Lower lobe of right lung (tissue), 2 donors: ENCODE data around the gene EDN1. TPM values are rescaled to one million over a fixed set of nuclear protein-coding genes. Genes with fewer than 3 reads are reported as not detected.

Source experiments
- ATAC-seq, 2 donors: fragments of 200-7000 bp; cut with Tn5 transposase; one replicate each; pipeline ENCODE4 v1.9.1; 2020 to 2022; ENCODE audit warnings: mild to moderate bottlenecking in 2 of 2, moderate library complexity in 2 of 2
- DNase-seq: peaks from one replicate; pipeline ENCODE4 v3.0.0-alpha.2; 2020
- H3K27ac ChIP-seq: fragments of 200-600 bp; one replicate; pipeline ENCODE4 v1.8.0; 2022
- H3K27me3 ChIP-seq: fragments of 200-600 bp; one replicate; pipeline ENCODE4 v1.8.0; 2022; ENCODE audit warnings: low read depth
- H3K36me3 ChIP-seq: fragments of 200-600 bp; one replicate; pipeline ENCODE4 v1.8.0; 2022; ENCODE audit warnings: mild to moderate bottlenecking
- H3K4me1 ChIP-seq: fragments of 200-600 bp; one replicate; pipeline ENCODE4 v1.8.0; 2022
- H3K4me3 ChIP-seq: fragments of 200-600 bp; one replicate; pipeline ENCODE4 v1.8.0; 2022; ENCODE audit warnings: mild to moderate bottlenecking
- H3K9me3 ChIP-seq: fragments of 200-600 bp; one replicate; pipeline ENCODE4 v1.8.0; 2022
- intact Hi-C: fragments of 100-400 bp; cut with DNase I; formaldehyde crosslinking; loops from one replicate; pipeline ENCODE4 v1.11.0; 2022
- total RNA-seq: library from RNA; stranded (reverse); fragmentation: NEBNext Ultra II Directional; extraction: Animal tissue kit (Norgen Biotek cat#: 25700); gene quantifications from one replicate; pipeline ENCODE4 v1.2.1, GENCODE V29; 2021
- TF ChIP-seq, protein P1 (sequence below): fragments of 200-600 bp; IDR thresholded peaks from one replicate; pipeline ENCODE4 v1.8.0; 2022; ENCODE audit warnings: antibody characterized with exemption, mild to moderate bottlenecking
- donor health status: DM: no; HTN: yes; CAD: no; lungs with severe emphysema.

EDN1 gene
- total RNA-seq, 1 donor from 2014 or later, result 61.2 TPM

DNA sequence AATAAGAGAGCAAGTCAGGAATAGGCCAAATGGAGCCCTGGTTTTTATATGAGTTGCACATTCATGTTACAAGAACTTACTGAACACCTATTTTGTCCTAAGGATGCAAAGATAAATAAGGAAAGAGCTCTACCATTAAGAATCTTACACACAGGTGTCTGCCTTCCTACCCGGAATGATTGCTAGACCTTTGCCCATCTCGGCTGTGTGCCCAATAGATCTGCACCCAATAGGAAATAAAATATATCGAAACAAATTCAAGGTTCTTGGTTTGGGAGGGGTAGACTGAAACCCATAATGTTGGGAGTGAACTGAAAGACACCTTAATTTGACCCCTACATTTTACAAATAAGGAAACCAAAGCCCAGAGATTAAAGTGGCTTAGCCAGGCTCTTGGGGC, 48.9 kb downstream of the EDN1 start:
- H3K27me3 ChIP-seq, result peaks cover 3% of the 10 kb centered on the region
- H3K9me3 ChIP-seq, result no peaks in the 10 kb centered on the region
- no peak overlapping the region for H3K4me3 ChIP-seq
- ATAC-seq, result no peak
- intact Hi-C loops, result no loop called here
- no peaks in the 10 kb centered on the region for H3K36me3 ChIP-seq
- H3K4me1 ChIP-seq, result peaks cover 14% of the 10 kb centered on the region
- TF ChIP-seq, protein P1, sequence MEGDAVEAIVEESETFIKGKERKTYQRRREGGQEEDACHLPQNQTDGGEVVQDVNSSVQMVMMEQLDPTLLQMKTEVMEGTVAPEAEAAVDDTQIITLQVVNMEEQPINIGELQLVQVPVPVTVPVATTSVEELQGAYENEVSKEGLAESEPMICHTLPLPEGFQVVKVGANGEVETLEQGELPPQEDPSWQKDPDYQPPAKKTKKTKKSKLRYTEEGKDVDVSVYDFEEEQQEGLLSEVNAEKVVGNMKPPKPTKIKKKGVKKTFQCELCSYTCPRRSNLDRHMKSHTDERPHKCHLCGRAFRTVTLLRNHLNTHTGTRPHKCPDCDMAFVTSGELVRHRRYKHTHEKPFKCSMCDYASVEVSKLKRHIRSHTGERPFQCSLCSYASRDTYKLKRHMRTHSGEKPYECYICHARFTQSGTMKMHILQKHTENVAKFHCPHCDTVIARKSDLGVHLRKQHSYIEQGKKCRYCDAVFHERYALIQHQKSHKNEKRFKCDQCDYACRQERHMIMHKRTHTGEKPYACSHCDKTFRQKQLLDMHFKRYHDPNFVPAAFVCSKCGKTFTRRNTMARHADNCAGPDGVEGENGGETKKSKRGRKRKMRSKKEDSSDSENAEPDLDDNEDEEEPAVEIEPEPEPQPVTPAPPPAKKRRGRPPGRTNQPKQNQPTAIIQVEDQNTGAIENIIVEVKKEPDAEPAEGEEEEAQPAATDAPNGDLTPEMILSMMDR, result no peak
- no peak overlapping the region for H3K27ac ChIP-seq
- no peak for DNase-seq

DNA sequence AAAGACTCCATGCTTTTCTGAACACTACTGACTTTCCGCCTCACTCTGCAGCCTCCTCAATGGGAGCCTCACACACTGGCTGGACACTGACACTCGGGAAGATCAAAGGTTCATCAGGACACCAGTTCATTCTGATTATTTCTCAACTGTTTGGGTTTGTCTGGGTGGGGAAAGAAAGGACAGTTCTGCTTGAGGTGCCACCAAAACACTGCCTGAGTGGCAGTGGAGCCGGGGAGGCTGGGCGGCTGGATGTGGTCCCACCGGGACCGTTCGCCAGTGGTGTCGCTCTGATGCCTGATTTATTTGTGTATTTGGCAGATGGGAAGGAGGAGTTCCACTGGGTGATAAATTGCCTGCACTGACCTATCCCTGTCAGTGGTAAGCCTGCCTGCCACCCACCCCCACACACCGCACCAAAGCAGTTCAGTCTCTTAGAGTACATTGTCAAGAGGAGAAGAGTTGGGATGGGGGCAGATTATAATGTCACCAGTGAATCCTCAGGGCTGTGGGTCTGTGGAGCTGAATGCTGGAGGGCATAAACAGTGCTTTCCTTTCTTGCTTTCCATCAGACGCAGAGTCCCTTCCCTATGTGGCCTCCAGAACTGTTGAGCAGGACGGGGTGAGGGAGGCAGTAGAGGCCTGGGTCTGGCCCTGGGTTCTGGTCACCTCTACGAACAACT, 49.8 kb downstream of the EDN1 start:
- no peak for ATAC-seq
- Histone ChIP-seq H3K4me1 (peaks cover 14% of the 10 kb centered on the region), H3K27ac (no peak overlapping the region), H3K36me3 (no peaks in the 10 kb centered on the region), H3K27me3 (peaks cover 3% of the 10 kb centered on the region), H3K4me3 (no peak overlapping the region), H3K9me3 (no peaks in the 10 kb centered on the region)
- intact Hi-C loops, result no loop called here
- no peak for DNase-seq
- TF ChIP-seq, protein P1, result no peak

DNA sequence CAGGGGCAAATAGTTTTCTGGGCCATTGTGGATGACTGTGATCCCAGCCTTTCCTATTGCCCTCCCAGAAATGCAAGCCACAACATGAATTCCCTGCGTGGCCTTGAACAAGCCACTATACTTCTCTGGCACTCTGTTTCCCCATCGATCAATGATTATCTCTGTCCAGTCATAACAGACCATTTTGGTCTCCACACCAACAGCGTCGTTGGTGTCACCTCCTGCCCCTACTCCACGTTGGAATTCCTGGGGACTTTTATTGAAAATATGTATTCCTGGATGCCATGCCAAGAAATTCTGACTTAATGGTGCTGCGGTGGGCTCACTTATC, 50.3 kb downstream of the EDN1 start:
- H3K36me3 ChIP-seq, result no peaks in the 10 kb centered on the region
- intact Hi-C loops, result no loop called here
- H3K27me3 ChIP-seq, result peaks cover 3% of the 10 kb centered on the region
- H3K9me3 ChIP-seq, result no peaks in the 10 kb centered on the region
- no peak for ATAC-seq
- no peak overlapping the region for H3K4me3 ChIP-seq
- no peak for DNase-seq
- TF ChIP-seq, protein P1, result no peak
- H3K4me1 ChIP-seq, result peaks cover 14% of the 10 kb centered on the region
- no peak overlapping the region for H3K27ac ChIP-seq

DNA sequence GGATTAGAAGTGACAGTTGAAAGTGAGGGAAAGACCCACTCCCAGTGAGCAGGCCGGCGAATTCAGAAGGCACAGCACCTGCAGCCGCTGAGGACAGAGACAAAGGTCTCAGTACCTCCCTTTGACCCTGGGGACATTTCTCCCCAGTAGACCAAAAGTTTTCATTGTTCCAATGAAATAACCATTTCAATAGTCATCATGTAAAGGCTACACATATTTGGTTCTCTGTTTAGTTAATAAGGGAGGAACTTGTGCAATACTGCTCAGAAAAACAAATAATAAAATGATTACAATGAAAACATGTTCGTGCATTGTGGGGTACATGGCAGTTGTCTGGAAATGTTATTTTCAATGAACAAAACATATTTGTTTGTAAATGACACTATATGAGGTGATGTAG, 52.5 kb downstream of the EDN1 start:
- H3K36me3 ChIP-seq, result no peaks in the 10 kb centered on the region
- intact Hi-C loops, result no loop called here
- ATAC-seq, result no peak
- H3K27ac ChIP-seq, result no peak overlapping the region
- peaks cover 11% of the 10 kb centered on the region for H3K4me1 ChIP-seq
- peaks cover 3% of the 10 kb centered on the region for H3K27me3 ChIP-seq
- DNase-seq, result no peak
- no peaks in the 10 kb centered on the region for H3K9me3 ChIP-seq
- TF ChIP-seq, protein P1, result no peak
- H3K4me3 ChIP-seq, result no peak overlapping the region

DNA sequence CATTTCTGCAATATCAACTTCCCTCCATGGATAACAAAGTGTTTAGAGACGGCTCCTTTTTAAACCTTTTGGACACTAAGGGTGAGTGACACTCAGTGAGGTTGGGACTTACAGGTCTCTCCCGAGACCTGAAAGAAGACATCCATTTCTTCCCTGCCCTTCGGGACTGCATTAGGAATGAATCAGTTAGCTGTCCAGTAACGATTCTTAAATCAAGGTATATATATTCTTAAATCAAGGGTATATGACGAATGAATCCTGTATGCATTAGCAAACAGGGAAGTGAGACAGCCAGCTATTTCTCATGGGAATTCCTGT, 52.9 kb downstream of the EDN1 start:
- Histone ChIP-seq H3K4me1 (peaks cover 11% of the 10 kb centered on the region), H3K9me3 (no peaks in the 10 kb centered on the region), H3K27me3 (peaks cover 3% of the 10 kb centered on the region), H3K36me3 (no peaks in the 10 kb centered on the region), H3K27ac (no peak overlapping the region), H3K4me3 (no peak overlapping the region)
- TF ChIP-seq, protein P1, result no peak
- DNase-seq (no peak), ATAC-seq (no peak)
- intact Hi-C loops, result no loop called here
